Tibial artery (tissue), 4 donors: ENCODE measurements around the gene CDSN.
"Not testable (repeated sequence)": the region's sequence is repeated elsewhere in the genome, so short reads cannot be mapped to it uniquely, and the experiment has no call there.

ENCODE experiments used
- DNase-seq, 2 donors: peaks; one replicate each; pipeline ENCODE4 v3.0.0-alpha.2; 2019
- H3K27ac ChIP-seq, 2 donors: fragments of 200-600 bp; sonication (generic) in 1 of 2; 1 replicate in 1 of 2; 2 replicates in 1 of 2; pipeline ENCODE4 v1.5.1; 2018 to 2019; ENCODE audit warnings: mild to moderate bottlenecking in 1 of 2
- H3K27me3 ChIP-seq, 2 donors: fragments of 200-600 bp; sonication (generic) in 1 of 2; one replicate each; pipeline versions ENCODE4 v1.5.1 to v1.6.0; 2016 to 2019
- H3K36me3 ChIP-seq, 3 donors: fragments of 200-600 bp; sonication (generic) in 2 of 3; one replicate each; pipeline ENCODE4 v1.5.1; 2016 to 2019; ENCODE audit warnings: mild to moderate bottlenecking in 2 of 3
- H3K4me1 ChIP-seq, 4 donors: fragments of 200-600 bp; sonication (generic) in 2 of 4; 1 replicate in 3 of 4; 2 replicates in 1 of 4; pipeline ENCODE4 v1.5.1; 2016 to 2019
- H3K4me3 ChIP-seq, 2 donors: fragments of 200-600 bp; sonication (generic) in 1 of 2; 1 replicate in 1 of 2; 2 replicates in 1 of 2; pipeline ENCODE4 v1.5.1; 2018 to 2019; ENCODE audit warnings: mild to moderate bottlenecking in 2 of 2
- H3K9me3 ChIP-seq, 3 donors: fragments of 200-600 bp; sonication (generic) in 1 of 3; one replicate each; pipeline ENCODE4 v1.5.1; 2016 to 2019
- intact Hi-C: fragments of 100-400 bp; cut with DNase I; formaldehyde crosslinking; loops from one replicate; pipeline ENCODE4 v1.15.0; 2023; ENCODE audit warnings: low total_unique reads
- TF ChIP-seq, protein P1 (sequence below), 2 experiments: fragments of 200-600 bp in 1 of 2; fragments of 450-650 bp in 1 of 2; IDR thresholded peaks; one replicate each; pipeline ENCODE4 v1.5.1; 2017 to 2019; ENCODE audit warnings: antibody characterized with exemption in 2 of 2, mild to moderate bottlenecking in 1 of 2, moderate library complexity in 1 of 2

Gene CDSN, protein sequence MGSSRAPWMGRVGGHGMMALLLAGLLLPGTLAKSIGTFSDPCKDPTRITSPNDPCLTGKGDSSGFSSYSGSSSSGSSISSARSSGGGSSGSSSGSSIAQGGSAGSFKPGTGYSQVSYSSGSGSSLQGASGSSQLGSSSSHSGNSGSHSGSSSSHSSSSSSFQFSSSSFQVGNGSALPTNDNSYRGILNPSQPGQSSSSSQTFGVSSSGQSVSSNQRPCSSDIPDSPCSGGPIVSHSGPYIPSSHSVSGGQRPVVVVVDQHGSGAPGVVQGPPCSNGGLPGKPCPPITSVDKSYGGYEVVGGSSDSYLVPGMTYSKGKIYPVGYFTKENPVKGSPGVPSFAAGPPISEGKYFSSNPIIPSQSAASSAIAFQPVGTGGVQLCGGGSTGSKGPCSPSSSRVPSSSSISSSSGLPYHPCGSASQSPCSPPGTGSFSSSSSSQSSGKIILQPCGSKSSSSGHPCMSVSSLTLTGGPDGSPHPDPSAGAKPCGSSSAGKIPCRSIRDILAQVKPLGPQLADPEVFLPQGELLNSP

DNA sequence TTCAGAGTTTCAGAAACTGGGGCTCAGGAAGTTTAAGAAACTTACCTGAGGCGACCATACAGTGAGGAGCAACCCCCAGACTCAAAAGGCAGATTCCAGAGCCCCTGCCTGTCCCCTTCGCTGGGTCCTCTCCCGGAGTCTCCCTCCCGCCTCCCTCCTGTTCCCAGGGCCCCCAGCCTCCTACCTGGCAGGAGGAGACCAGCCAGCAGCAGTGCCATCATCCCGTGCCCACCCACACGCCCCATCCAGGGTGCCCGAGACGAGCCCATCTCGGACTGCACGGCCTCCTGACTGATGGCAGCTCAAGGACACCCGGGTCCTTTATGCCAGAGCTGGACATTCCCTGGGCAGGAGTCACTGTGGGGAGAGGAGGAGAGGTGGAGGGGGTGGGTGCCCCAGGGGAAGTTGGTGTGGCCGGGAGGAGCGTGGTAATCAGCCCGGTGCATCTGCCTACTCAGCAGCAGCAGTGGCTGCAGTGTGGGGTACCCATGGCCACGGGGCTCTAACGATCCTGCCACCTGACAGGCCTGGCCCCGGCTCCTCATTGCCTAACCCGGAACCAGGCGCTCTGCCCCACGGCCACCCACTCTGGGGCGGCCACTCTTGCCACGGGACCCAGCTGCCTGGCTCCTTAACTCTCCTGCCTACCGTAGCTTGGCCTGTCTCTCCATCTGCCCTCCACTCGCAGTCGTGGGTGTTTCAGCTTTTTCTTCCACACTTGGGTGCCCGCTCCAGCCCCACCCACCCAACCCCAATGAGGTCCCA is at the start of gene CDSN:
Gene CDSN (minus strand): TSS at position 296 of the 765 bp plus-strand sequence. CDS start 27 bp downstream, at position 269.
- intact Hi-C loops, result no loop called here
- Histone ChIP-seq H3K27ac (no peak within 1 kb of the TSS), H3K9me3 (no peaks in the 10 kb centered on the region), H3K4me1 (peaks cover 0 to 51% (median 37%) of the 10 kb centered on the region in 4 donors), H3K4me3 (no peak within 1 kb of the TSS), H3K36me3 (no peaks in the 10 kb centered on the region), H3K27me3 (no peaks in the 10 kb centered on the region)
- TF ChIP-seq, protein P1, sequence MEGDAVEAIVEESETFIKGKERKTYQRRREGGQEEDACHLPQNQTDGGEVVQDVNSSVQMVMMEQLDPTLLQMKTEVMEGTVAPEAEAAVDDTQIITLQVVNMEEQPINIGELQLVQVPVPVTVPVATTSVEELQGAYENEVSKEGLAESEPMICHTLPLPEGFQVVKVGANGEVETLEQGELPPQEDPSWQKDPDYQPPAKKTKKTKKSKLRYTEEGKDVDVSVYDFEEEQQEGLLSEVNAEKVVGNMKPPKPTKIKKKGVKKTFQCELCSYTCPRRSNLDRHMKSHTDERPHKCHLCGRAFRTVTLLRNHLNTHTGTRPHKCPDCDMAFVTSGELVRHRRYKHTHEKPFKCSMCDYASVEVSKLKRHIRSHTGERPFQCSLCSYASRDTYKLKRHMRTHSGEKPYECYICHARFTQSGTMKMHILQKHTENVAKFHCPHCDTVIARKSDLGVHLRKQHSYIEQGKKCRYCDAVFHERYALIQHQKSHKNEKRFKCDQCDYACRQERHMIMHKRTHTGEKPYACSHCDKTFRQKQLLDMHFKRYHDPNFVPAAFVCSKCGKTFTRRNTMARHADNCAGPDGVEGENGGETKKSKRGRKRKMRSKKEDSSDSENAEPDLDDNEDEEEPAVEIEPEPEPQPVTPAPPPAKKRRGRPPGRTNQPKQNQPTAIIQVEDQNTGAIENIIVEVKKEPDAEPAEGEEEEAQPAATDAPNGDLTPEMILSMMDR (IDR thresholded peaks at IDR 0.05), result no peak
- no peak for DNase-seq

DNA sequence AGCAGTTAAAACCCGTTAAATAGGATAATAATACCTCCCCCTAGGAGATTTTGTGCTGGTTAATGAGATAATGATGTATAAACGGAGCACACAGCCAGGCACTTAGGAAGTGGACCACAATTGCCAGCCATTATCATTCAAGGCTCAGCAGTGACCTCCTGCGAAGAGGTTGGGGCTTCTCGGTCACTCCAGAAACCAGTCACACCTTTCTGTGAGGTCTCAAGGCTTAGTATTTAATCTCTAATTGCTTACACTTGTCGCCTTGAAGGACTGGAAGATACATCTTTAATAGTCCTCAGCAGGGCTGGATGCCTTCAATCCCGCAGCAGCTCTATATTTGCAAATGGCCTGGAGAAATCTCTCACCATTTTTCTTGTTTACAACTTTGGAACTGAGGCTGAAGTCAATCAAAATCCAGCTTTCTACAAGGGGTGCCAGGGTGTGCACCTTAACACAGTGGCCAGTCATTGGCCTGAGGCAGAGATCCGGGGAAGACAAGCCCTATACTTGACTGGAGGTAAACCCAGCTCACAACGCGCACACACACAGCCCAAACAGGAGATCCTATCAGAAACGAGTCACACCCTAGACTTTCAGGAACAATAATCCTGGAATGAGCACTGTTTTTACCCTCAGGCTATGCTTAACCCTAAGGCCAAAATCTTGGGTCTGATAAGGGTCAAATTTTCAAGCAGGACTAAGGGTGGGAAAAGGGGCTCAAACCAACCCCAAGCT is 49.0 kb upstream of the CDSN start:
- intact Hi-C loops, result no loop called here
- no peak overlapping the region for H3K27ac ChIP-seq
- H3K36me3 ChIP-seq, result no peaks in the 10 kb centered on the region

DNA sequence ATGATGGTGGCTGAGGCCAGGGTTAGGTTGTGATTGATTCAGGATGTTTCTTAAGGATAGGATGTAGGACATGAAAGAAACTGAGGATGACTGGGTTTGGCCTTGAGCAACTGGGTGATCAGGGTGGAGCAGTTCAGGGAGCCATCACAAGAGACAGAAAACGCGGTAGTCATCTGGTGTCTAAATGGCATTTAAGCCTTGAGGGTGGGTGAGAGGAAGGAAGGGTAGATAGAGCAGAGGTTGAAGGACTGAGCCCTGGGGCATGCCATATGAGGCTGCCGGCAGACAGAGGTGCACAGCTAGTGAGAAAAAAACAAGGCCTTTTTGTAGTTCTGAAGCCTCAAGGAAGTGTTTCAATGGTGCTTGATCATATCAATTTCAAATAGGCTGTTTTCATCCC is 48.4 kb upstream of the CDSN start:
- Histone ChIP-seq H3K27ac (no peak overlapping the region), H3K9me3 (no peaks in the 10 kb centered on the region), H3K27me3 (no peaks in the 10 kb centered on the region), H3K36me3 (no peaks in the 10 kb centered on the region), H3K4me3 (no peak overlapping the region), H3K4me1 (no peaks in the 10 kb centered on the region)
- TF ChIP-seq, protein P1 (IDR thresholded peaks at IDR 0.05), result no peak
- no peak for DNase-seq
- intact Hi-C loops, result no loop called here

More for the DNA sequence above, 49.0 kb upstream of the CDSN start:
- TF ChIP-seq, protein P1 (IDR thresholded peaks at IDR 0.05), result no peak
- DNase-seq, result no peak
- H3K4me1 ChIP-seq, result no peaks in the 10 kb centered on the region
- H3K4me3 ChIP-seq, result no peak overlapping the region
- H3K27me3 ChIP-seq, result no peaks in the 10 kb centered on the region
- no peaks in the 10 kb centered on the region for H3K9me3 ChIP-seq

DNA sequence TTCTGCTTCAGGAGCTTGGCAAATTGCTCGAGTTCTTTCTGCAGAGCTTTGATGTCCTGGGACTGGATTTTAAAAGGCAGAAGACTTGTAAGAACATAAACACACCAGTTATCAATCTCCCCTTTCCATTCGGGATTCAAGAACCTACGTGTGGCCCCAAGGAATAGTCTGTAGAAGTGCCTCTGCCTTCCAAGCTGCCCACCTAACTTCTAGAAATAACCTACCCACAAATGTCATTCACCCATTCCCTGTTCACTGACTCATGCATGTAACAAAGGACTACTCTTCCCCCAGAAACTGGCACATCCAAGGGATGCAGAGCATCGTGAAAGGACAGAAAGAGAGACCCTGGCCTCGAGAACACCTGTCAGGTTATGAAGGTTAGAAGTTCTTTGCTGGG is 45.7 kb upstream of the CDSN start:
- H3K9me3 ChIP-seq, result no peaks in the 10 kb centered on the region
- H3K27me3 ChIP-seq, result no peaks in the 10 kb centered on the region
- intact Hi-C loops, result no loop called here
- no peak for DNase-seq
- H3K27ac ChIP-seq, result no peak overlapping the region
- TF ChIP-seq, protein P1 (IDR thresholded peaks at IDR 0.05), result no peak
- H3K4me3 ChIP-seq, result no peak overlapping the region
- peaks cover 0 to 15% (median 0%) of the 10 kb centered on the region in 3 donors for H3K36me3 ChIP-seq
- H3K4me1 ChIP-seq, result no peaks in the 10 kb centered on the region

DNA sequence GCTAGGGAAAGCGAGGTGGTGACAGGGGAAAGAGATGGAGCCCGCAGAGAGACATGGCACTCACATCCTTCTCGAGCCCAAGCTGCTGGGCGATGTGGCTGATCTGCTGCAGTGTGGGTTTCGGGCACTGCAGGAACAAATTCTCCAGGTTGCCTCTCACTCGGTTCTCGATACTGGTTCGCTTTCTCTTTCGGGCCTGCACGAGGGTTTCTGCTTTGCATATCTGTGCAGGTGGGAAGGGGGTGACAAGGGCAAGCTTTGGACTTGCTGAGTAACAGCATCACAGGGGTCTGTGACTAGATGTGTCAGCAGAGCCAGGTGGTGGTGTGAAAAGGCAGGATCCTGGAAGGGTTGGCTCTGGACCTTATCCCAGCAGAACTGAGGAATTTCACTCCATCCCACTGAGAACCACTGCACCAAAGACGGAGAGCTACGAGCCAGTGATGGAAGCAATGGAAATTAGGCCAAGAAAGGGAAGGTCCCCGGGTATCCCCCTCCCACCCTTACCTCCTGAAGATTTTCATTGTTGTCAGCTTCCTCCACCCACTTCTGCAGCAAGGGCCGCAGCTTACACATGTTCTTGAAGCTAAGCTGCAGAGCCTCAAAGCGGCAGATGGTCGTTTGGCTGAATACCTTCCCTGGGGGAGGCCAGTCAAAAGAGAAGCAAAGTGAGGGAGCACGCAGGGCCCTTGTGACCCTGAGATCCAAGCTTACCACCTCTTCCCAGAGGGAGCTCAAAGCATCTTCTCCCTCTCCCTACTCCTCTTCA is 45.0 kb upstream of the CDSN start:
- DNase-seq, H3K27me3 ChIP-seq, H3K27ac ChIP-seq, H3K4me1 ChIP-seq, intact Hi-C loops, H3K9me3 ChIP-seq, H3K4me3 ChIP-seq: not testable (repeated sequence)
- H3K36me3 ChIP-seq, result peaks cover 0 to 15% (median 0%) of the 10 kb centered on the region in 3 donors

DNA sequence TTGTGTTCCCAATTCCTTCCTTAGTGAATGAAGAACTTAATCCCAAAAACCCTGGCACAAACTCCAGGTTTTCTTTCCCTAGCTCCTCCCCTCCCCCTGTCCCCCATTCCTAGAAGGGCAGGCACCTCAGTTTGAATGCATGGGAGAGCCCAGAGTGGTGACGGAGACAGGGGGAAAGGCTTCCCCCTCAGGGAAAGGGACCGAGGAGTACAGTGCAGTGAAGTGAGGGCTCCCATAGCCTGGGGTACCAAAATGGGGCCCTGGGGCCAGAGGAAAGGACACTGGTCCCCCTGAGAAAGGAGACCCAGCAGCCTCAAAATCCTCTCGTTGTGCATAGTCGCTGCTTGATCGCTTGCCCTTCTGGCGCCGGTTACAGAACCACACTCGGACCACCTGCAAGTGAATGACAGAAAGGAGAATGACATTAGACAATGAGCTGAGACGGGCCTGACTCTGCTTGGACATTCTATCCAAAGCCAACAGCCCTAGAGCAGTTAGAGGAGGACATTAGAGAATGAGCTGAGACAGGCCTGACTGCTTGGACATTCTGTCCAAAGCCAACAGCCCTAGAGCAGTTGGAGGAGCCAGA is 44.3 kb upstream of the CDSN start:
- H3K4me3 ChIP-seq, H3K27me3 ChIP-seq, intact Hi-C loops, DNase-seq, H3K4me1 ChIP-seq, H3K27ac ChIP-seq, H3K9me3 ChIP-seq: not testable (repeated sequence)
- H3K36me3 ChIP-seq, result peaks cover 0 to 15% (median 0%) of the 10 kb centered on the region in 3 donors
